GM12874 (cell line): ENCODE measurements around the gene UST.

Experiments used
- CTCF ChIP-seq: IDR thresholded peaks from 2 replicates; pipeline ENCODE4 v1.5.1; 2011; ENCODE audit warnings: low read depth, mild to moderate bottlenecking, control low read depth, low read length, moderate library complexity; ENCODE audit not compliant: insufficient read depth

The UST gene

GRCh38 chr6:148892247-148892646 is 145.4 kb downstream of the UST start:
- no peak for TF ChIP-seq CTCF

- no peak for TF ChIP-seq CTCF
These were observed 146.2 kb downstream of the UST start for GRCh38 chr6:148893073-148893472.

GRCh38 chr6:148893481-148893880 is 146.7 kb downstream of the UST start:
- TF ChIP-seq CTCF, result no peak

GRCh38 chr6:148898376-148899014 is 151.7 kb downstream of the UST start:
- no peak for TF ChIP-seq CTCF

GRCh38 chr6:148904896-148905870 is 158.4 kb downstream of the UST start:
- TF ChIP-seq CTCF, result no peak

GRCh38 chr6:148905901-148906300 is 159.1 kb downstream of the UST start:
- TF ChIP-seq CTCF, result no peak

GRCh38 chr6:148906386-148906785 is 159.6 kb downstream of the UST start:
- no peak for TF ChIP-seq CTCF
